Globus pallidus (tissue), 1 donor: ENCODE results near the gene COL15A1.

Experiments
- DNase-seq: peaks from one replicate; pipeline ENCODE4 v3.0.0-alpha.2; 2015; ENCODE audit warnings: low spot score

Gene COL15A1

GRCh38 chr9:98973171-98973570 is 29.5 kb downstream of the COL15A1 start:
- no peak for DNase-seq

GRCh38 chr9:98973576-98973975 is 29.9 kb downstream of the COL15A1 start:
- no peak for DNase-seq

- DNase-seq = no peak
These were observed 30.4 kb downstream of the COL15A1 start for GRCh38 chr9:98974106-98974505.

- DNase-seq = no peak
These were observed 30.8 kb downstream of the COL15A1 start for GRCh38 chr9:98974554-98974953.

- peak; percentile 64 for DNase-seq
These were observed 31.4 kb downstream of the COL15A1 start for GRCh38 chr9:98974994-98975712.

- no peak for DNase-seq
These were observed 32.1 kb downstream of the COL15A1 start for GRCh38 chr9:98975838-98976237.

GRCh38 chr9:98977246-98977714 is 33.6 kb downstream of the COL15A1 start:
- DNase-seq = no peak

- DNase-seq = no peak
These were observed 34.1 kb downstream of the COL15A1 start for GRCh38 chr9:98977813-98978212.

- no peak for DNase-seq
These were observed 34.5 kb downstream of the COL15A1 start for GRCh38 chr9:98978231-98978681.

GRCh38 chr9:98980291-98980690 is 36.6 kb downstream of the COL15A1 start:
- no peak for DNase-seq

- DNase-seq = no peak
These were observed 39.9 kb downstream of the COL15A1 start for GRCh38 chr9:98983295-98984268.

GRCh38 chr9:98985596-98985995 is 41.9 kb downstream of the COL15A1 start:
- DNase-seq = no peak

- DNase-seq = no peak
These were observed 43.4 kb downstream of the COL15A1 start for GRCh38 chr9:98986866-98987651.

GRCh38 chr9:98989036-98990000 is 45.6 kb downstream of the COL15A1 start:
- no peak for DNase-seq

- DNase-seq = no peak
These were observed 46.6 kb downstream of the COL15A1 start for GRCh38 chr9:98990181-98990870.

- DNase-seq = no peak
These were observed 48.6 kb downstream of the COL15A1 start for GRCh38 chr9:98992107-98992884.

- no peak for DNase-seq
These were observed 49.3 kb downstream of the COL15A1 start for GRCh38 chr9:98992885-98993569.

- peak; percentile 64 for DNase-seq
These were observed 49.9 kb downstream of the COL15A1 start for GRCh38 chr9:98993570-98993945.
